ENCODE results near the gene PLCXD3. TPM values are rescaled to one million over a fixed set of nuclear protein-coding genes. Genes with fewer than 3 reads are reported as not detected.
A peak's percentile ranks its signal among the peaks of the same experiment; 100 is the strongest.

The PLCXD3 gene
- total RNA-seq, 1 experiment from 2014 or later = not detected

GRCh38 chr5:41508696-41509398 is 1.6 kb downstream of the PLCXD3 start:
- Mint-ChIP-seq H3K36me3 (ENCODE audit: insufficient read depth, unreplicated experiment) (no peaks in the 10 kb centered on the region), H3K4me3 (ENCODE audit: unreplicated experiment) (no peak overlapping the region), H3K27me3 (ENCODE audit: insufficient read depth, unreplicated experiment) (peaks cover 26% of the 10 kb centered on the region), H3K4me1 (ENCODE audit: insufficient read depth, unreplicated experiment) (no peaks in the 10 kb centered on the region), H3K27ac (ENCODE audit: low read depth, unreplicated experiment) (no peak overlapping the region), H3K9me3 (ENCODE audit: unreplicated experiment) (no peaks in the 10 kb centered on the region)
- POLR2A ChIA-PET = interaction anchor here (0.6 to 2.3 kb wide), 2 partner anchors 9 to 34 kb away, joined by 3 to 8 read pairs; no protein-coding TSS in a partner anchor
- TF ChIP-seq CTCF (IDR thresholded peaks at IDR 0.05; ENCODE audit: unreplicated experiment) = no peak
- DNase-seq (ENCODE audit: unreplicated experiment) = no peak
- CTCF ChIA-PET = interaction anchor here (0.6 to 1.6 kb wide), 6 partner anchors 10 to 333 kb away, joined by 3 to 4 read pairs (median 3); no protein-coding TSS in a partner anchor
- intact Hi-C loops (cut with micrococcal nuclease) = no loop called here
- BruUV-seq (replicated peaks) = no TSS peak

- TF ChIP-seq CTCF (IDR thresholded peaks at IDR 0.05; ENCODE audit: unreplicated experiment) = no peak
- H3K4me1 Mint-ChIP-seq (ENCODE audit: insufficient read depth, unreplicated experiment) = no peaks in the 10 kb centered on the region
- no peak overlapping the region for H3K4me3 Mint-ChIP-seq (ENCODE audit: unreplicated experiment)
- intact Hi-C loops (cut with micrococcal nuclease) = no loop called here
- peak; percentile 6 for DNase-seq (ENCODE audit: unreplicated experiment)
- no peaks in the 10 kb centered on the region for H3K9me3 Mint-ChIP-seq (ENCODE audit: unreplicated experiment)
- no TSS peak for BruUV-seq (replicated peaks)
- ChIA-PET CTCF (interaction anchor here (1.3 to 1.5 kb wide), 2 partner anchors 160 to 241 kb away, joined by 3 read pairs; no protein-coding TSS in a partner anchor), POLR2A (interaction anchor here (0.6 to 2.3 kb wide), 3 partner anchors 10 to 102 kb away, joined by 3 to 8 read pairs (median 4); no protein-coding TSS in a partner anchor)
- H3K27me3 Mint-ChIP-seq (ENCODE audit: insufficient read depth, unreplicated experiment) = peaks cover 26% of the 10 kb centered on the region
- H3K36me3 Mint-ChIP-seq (ENCODE audit: insufficient read depth, unreplicated experiment) = no peaks in the 10 kb centered on the region
- H3K27ac Mint-ChIP-seq (ENCODE audit: low read depth, unreplicated experiment) = no peak overlapping the region
These were observed 2.2 kb downstream of the PLCXD3 start for GRCh38 chr5:41508186-41508585.

- intact Hi-C loops (cut with micrococcal nuclease) = no loop called here
- no TSS peak for BruUV-seq (replicated peaks)
- Mint-ChIP-seq H3K27me3 (ENCODE audit: insufficient read depth, unreplicated experiment) (peaks cover 26% of the 10 kb centered on the region), H3K27ac (ENCODE audit: low read depth, unreplicated experiment) (no peak overlapping the region), H3K36me3 (ENCODE audit: insufficient read depth, unreplicated experiment) (no peaks in the 10 kb centered on the region), H3K4me3 (ENCODE audit: unreplicated experiment) (no peak overlapping the region), H3K9me3 (ENCODE audit: unreplicated experiment) (no peaks in the 10 kb centered on the region), H3K4me1 (ENCODE audit: insufficient read depth, unreplicated experiment) (no peaks in the 10 kb centered on the region)
- ChIA-PET CTCF (interaction anchor here (1.3 to 1.5 kb wide), 2 partner anchors 160 to 240 kb away, joined by 3 read pairs; no protein-coding TSS in a partner anchor), POLR2A (interaction anchor here (2.3 kb wide), 1 partner anchor 10 kb away, joined by 8 read pairs; no protein-coding TSS in a partner anchor)
- DNase-seq (ENCODE audit: unreplicated experiment) = no peak
- TF ChIP-seq CTCF (IDR thresholded peaks at IDR 0.05; ENCODE audit: unreplicated experiment) = no peak
These were observed 2.9 kb downstream of the PLCXD3 start for GRCh38 chr5:41507501-41507900.

DNA sequence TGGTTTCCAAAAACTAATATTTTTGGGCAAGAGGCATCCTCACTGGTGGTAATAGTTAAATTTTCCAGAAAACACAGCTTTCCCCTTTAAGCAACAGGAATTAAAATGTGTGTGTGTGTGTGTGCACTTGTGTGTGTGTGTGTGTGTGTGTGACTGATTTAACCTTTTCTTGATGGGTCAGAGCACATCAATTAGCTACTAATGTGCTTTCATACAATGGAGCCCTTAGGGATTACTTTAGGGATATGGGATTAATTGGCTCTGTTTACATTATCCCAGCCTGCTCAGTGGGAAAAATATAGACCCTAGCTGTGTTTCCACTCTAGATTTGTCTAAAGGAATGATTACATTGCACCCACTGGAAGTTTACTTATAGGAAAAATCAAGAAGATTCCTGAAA is 6.5 kb downstream of the PLCXD3 start:
- DNase-seq (ENCODE audit: unreplicated experiment) = no peak
- Mint-ChIP-seq H3K36me3 (ENCODE audit: insufficient read depth, unreplicated experiment) (no peaks in the 10 kb centered on the region), H3K4me1 (ENCODE audit: insufficient read depth, unreplicated experiment) (no peaks in the 10 kb centered on the region), H3K9me3 (ENCODE audit: unreplicated experiment) (no peaks in the 10 kb centered on the region), H3K27me3 (ENCODE audit: insufficient read depth, unreplicated experiment) (peaks cover 8% of the 10 kb centered on the region), H3K4me3 (ENCODE audit: unreplicated experiment) (no peak overlapping the region), H3K27ac (ENCODE audit: low read depth, unreplicated experiment) (no peak overlapping the region)
- no TSS peak for BruUV-seq (replicated peaks)
- CTCF ChIA-PET = interaction anchor here (0.6 kb wide), 1 partner anchor 36 kb away, joined by 3 read pairs; no protein-coding TSS in a partner anchor
- intact Hi-C loops (cut with micrococcal nuclease) = no loop called here
- POLR2A ChIA-PET = no interaction called here
- TF ChIP-seq CTCF (IDR thresholded peaks at IDR 0.05; ENCODE audit: unreplicated experiment) = no peak

All from MCF 10A (cell line).